Heart left ventricle (tissue), 13 donors: ENCODE results near the gene ST6GALNAC1.

Experiments used
- CTCF ChIP-seq, 12 donors: fragments of 200-600 bp; sonication (generic) in 4 of 12; IDR thresholded peaks; one replicate each; pipeline versions ENCODE4 v1.5.0 to v1.8.0; 2018 to 2022; ENCODE audit warnings: antibody characterized with exemption in 12 of 12, mild to moderate bottlenecking in 5 of 12
- POLR2A ChIP-seq, 2 donors: fragments of 450-650 bp; IDR thresholded peaks; one replicate each; pipeline ENCODE4 v1.6.1; 2017; ENCODE audit warnings: antibody characterized with exemption in 2 of 2, mild to moderate bottlenecking in 2 of 2, moderate library complexity in 2 of 2
- donor health status: ischemic (EF 13 %, LVEDD 7.1; RV severe dilation, severe dysfunction).
- donor health status: DM: no; HTN: yes; CAD: no.
- donor health status: DM: no; HTN: no; CAD: no.
- donor health status: ischemic (EF 25% LVEDD 6.9; RV normal size, moderate dysfunction).
- donor health status: ischemic (EF 25% LVEDD 5.7; RV mildly dilated, moderate dysfunction).
- donor health status: ischemic (EF 35%, LVEDD 5.7; RV mildly dilated, moderate dysfunction).
- donor health status: nonischemic (EF 11% LVEDD 7.7; RV severe dilation, severe dysfunction).
- donor health status: DM: yes; HTN: yes; CAD: no.
- donor health status: PGD.
- donor health status: ischemic (EF 29% LVEDD 5.4; RV normal size, mild dysfunction).
- donor health status: nonischemic (EF 23%, LVEDD 6.1; RV moderate dilation, normal function).

- TF ChIP-seq CTCF (IDR thresholded peaks at IDR 0.05), result no peak
- no peak for TF ChIP-seq POLR2A (IDR thresholded peaks at IDR 0.05)
Measured at GRCh38 chr17:76599694-76600460, 43.7 kb downstream of the ST6GALNAC1 start.
